Mesodermal cell (in vitro differentiated cells): ENCODE data around the gene NPAS1.

Experiments
- H3K27ac ChIP-seq: 2 replicates; pipeline ENCODE4 v1.7.0; 2013; ENCODE audit warnings: mild to moderate bottlenecking, low read depth, low read length, moderate library complexity; ENCODE audit not compliant: severe bottlenecking
- H3K36me3 ChIP-seq: 2 replicates; pipeline ENCODE4 v1.7.1; 2013; ENCODE audit warnings: mild to moderate bottlenecking, low read length, moderate library complexity; ENCODE audit not compliant: control insufficient read depth, insufficient read depth
- H3K4me1 ChIP-seq: one replicate; pipeline ENCODE4 v1.7.1; 2013; ENCODE audit warnings: mild to moderate bottlenecking, low read length; ENCODE audit not compliant: insufficient read depth, control insufficient read depth, poor library complexity, severe bottlenecking
- H3K4me3 ChIP-seq: 2 replicates; pipeline ENCODE4 v1.7.0; 2013; ENCODE audit warnings: low read length, control low read depth, mild to moderate bottlenecking; ENCODE audit not compliant: insufficient read depth, poor library complexity, severe bottlenecking; ENCODE audit errors: extremely low read depth
- H3K9me3 ChIP-seq: 2 replicates; pipeline ENCODE4 v1.7.1; 2013; ENCODE audit warnings: mild to moderate bottlenecking, low read length, moderate library complexity; ENCODE audit not compliant: control insufficient read depth
- WGBS, 2 experiments: methylation state at CpG; one replicate each; pipeline ENCODE4 v1.1.5; 2013; ENCODE audit warnings: missing lambda C conversion rate in 2 of 2; ENCODE audit not compliant: insufficient coverage in 2 of 2; 5-methylcytosine and 5-hydroxymethylcytosine counted together

The NPAS1 gene

GRCh38 chr19:46992699-46993535 lies 26.7 kb upstream of the NPAS1 start:
- peaks cover 74% of the 10 kb centered on the region for H3K36me3 ChIP-seq
- H3K4me1 ChIP-seq: peaks cover 12% of the 10 kb centered on the region
- no peak overlapping the region for H3K4me3 ChIP-seq
- no peak overlapping the region for H3K27ac ChIP-seq
- H3K9me3 ChIP-seq: no peaks in the 10 kb centered on the region
- WGBS, 2 experiments: 95 to 97% methylated on average over 19 to 20 of the region's 25 CpGs

- Histone ChIP-seq H3K27ac (no peak overlapping the region), H3K4me3 (no peak overlapping the region), H3K9me3 (no peaks in the 10 kb centered on the region), H3K36me3 (peaks cover 73% of the 10 kb centered on the region), H3K4me1 (peaks cover 12% of the 10 kb centered on the region)
- 96 to 100% methylated on average over 3 to 4 of the region's 7 CpGs for WGBS, 2 experiments
Measured at GRCh38 chr19:46993622-46994021, 26.0 kb upstream of the NPAS1 start.

GRCh38 chr19:46994141-46994686 lies 25.4 kb upstream of the NPAS1 start:
- Histone ChIP-seq H3K9me3 (no peaks in the 10 kb centered on the region), H3K27ac (no peak overlapping the region), H3K4me3 (no peak overlapping the region), H3K4me1 (peaks cover 12% of the 10 kb centered on the region), H3K36me3 (peaks cover 74% of the 10 kb centered on the region)
- 94 to 98% methylated on average over 15 to 16 of the region's 17 CpGs for WGBS, 2 experiments

- no peak overlapping the region for H3K4me3 ChIP-seq
- no peak overlapping the region for H3K27ac ChIP-seq
- H3K9me3 ChIP-seq: no peaks in the 10 kb centered on the region
- peaks cover 75% of the 10 kb centered on the region for H3K36me3 ChIP-seq
- WGBS, 2 experiments: 91 to 92% methylated on average over 7 of the region's 7 CpGs
- H3K4me1 ChIP-seq: peaks cover 12% of the 10 kb centered on the region
Measured at GRCh38 chr19:46995492-46995891, 24.1 kb upstream of the NPAS1 start.

- Histone ChIP-seq H3K9me3 (no peaks in the 10 kb centered on the region), H3K4me1 (no peaks in the 10 kb centered on the region), H3K4me3 (no peak overlapping the region), H3K36me3 (peaks cover 70% of the 10 kb centered on the region), H3K27ac (no peak overlapping the region)
- 95% methylated on average over 17 of the region's 22 CpGs for WGBS, 2 experiments
Measured at GRCh38 chr19:46998445-46999125, 21.1 kb upstream of the NPAS1 start.

- Histone ChIP-seq H3K4me1 (no peaks in the 10 kb centered on the region), H3K27ac (no peak overlapping the region), H3K36me3 (peaks cover 62% of the 10 kb centered on the region), H3K4me3 (no peak overlapping the region), H3K9me3 (no peaks in the 10 kb centered on the region)
- WGBS, 2 experiments: 94 to 97% methylated on average over 6 of the region's 7 CpGs
Measured at GRCh38 chr19:46999377-46999776, 20.3 kb upstream of the NPAS1 start.

GRCh38 chr19:46999878-47000277 lies 19.8 kb upstream of the NPAS1 start:
- Histone ChIP-seq H3K27ac (no peak overlapping the region), H3K4me3 (no peak overlapping the region), H3K9me3 (no peaks in the 10 kb centered on the region), H3K4me1 (no peaks in the 10 kb centered on the region), H3K36me3 (peaks cover 57% of the 10 kb centered on the region)
- WGBS, 2 experiments: 96 to 98% methylated on average over 10 to 14 of the region's 14 CpGs

GRCh38 chr19:47000373-47000772 lies 19.3 kb upstream of the NPAS1 start:
- H3K36me3 ChIP-seq: peaks cover 57% of the 10 kb centered on the region
- H3K9me3 ChIP-seq: no peaks in the 10 kb centered on the region
- H3K4me1 ChIP-seq: no peaks in the 10 kb centered on the region
- 97% methylated on average over 13 of the region's 18 CpGs for WGBS, 2 experiments
- H3K27ac ChIP-seq: no peak overlapping the region
- no peak overlapping the region for H3K4me3 ChIP-seq

- Histone ChIP-seq H3K27ac (no peak overlapping the region), H3K4me3 (no peak overlapping the region), H3K36me3 (peaks cover 53% of the 10 kb centered on the region), H3K4me1 (no peaks in the 10 kb centered on the region), H3K9me3 (no peaks in the 10 kb centered on the region)
- WGBS, 2 experiments: 94 to 97% methylated on average over 9 of the region's 11 CpGs
Measured at GRCh38 chr19:47001584-47001983, 18.1 kb upstream of the NPAS1 start.

GRCh38 chr19:47002106-47002766 lies 17.4 kb upstream of the NPAS1 start:
- Histone ChIP-seq H3K36me3 (peaks cover 46% of the 10 kb centered on the region), H3K9me3 (no peaks in the 10 kb centered on the region), H3K27ac (no peak overlapping the region), H3K4me1 (no peaks in the 10 kb centered on the region), H3K4me3 (no peak overlapping the region)
- 92 to 97% methylated on average over 13 to 16 of the region's 23 CpGs for WGBS, 2 experiments
